Left ventricle myocardium inferior (tissue), 1 donor: ENCODE measurements around the gene JAM3. TPM values are rescaled to one million over a fixed set of nuclear protein-coding genes. Genes with fewer than 3 reads are reported as not detected.

Experiments used
- DNase-seq: peaks from one replicate; pipeline ENCODE4 v3.0.0-alpha.2; 2020
- H3K27ac ChIP-seq: fragments of 200-600 bp; replicated peaks from 2 replicates; pipeline ENCODE4 v1.8.0; 2021
- H3K27me3 ChIP-seq: fragments of 200-600 bp; 2 replicates; pipeline ENCODE4 v1.8.0; 2021; ENCODE audit warnings: low read depth
- H3K36me3 ChIP-seq: fragments of 200-600 bp; 2 replicates; pipeline ENCODE4 v1.8.0; 2021
- H3K4me1 ChIP-seq: fragments of 200-600 bp; 2 replicates; pipeline ENCODE4 v1.8.0; 2021
- H3K4me3 ChIP-seq: fragments of 200-600 bp; 2 replicates; pipeline ENCODE4 v1.8.0; 2021; ENCODE audit warnings: mild to moderate bottlenecking, moderate library complexity
- H3K9me3 ChIP-seq: fragments of 200-600 bp; replicated peaks from 2 replicates; pipeline ENCODE4 v1.8.0; 2021
- intact Hi-C: fragments of 100-400 bp; cut with micrococcal nuclease; formaldehyde crosslinking; loops from one replicate; pipeline ENCODE4 v1.11.0; 2022
- total RNA-seq: library from RNA; stranded (reverse); fragmentation: NEBNext Ultra II Directional; extraction: Animal tissue kit (Norgen Biotek cat#: 25700); gene quantifications from one replicate; pipeline ENCODE4 v1.2.1, GENCODE V29; 2021
- TF ChIP-seq, protein P1 (sequence below): fragments of 200-600 bp; IDR thresholded peaks from 2 replicates; pipeline ENCODE4 v1.8.0; 2021; ENCODE audit warnings: antibody characterized with exemption, mild to moderate bottlenecking, borderline replicate concordance
- donor health status: DM: no; HTN: yes; CAD: no; lungs with severe emphysema.

Gene JAM3
- total RNA-seq, 1 donor from 2014 or later = 36.2 TPM

DNA sequence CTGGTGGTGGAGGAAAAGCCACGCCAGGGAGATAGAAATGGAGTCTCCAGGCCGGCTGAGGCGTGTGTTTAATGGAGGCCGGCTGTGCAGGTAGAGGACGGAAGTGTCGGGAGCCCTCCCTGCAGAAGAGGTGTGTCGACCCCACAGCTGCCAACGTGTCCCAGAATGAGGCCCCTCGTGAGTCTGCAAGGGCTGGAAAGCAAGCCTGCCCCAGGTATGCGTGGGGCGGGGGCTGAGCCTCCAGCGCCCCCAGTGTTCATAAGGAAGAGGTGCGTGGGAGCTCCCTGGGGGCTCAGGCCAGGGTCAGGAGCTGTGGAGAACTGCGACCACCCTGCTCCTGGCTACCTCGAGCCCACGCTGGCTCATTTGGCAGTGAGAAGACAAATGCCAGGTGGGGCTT lies 38.0 kb upstream of the JAM3 start:
- Histone ChIP-seq H3K27ac (no peak overlapping the region), H3K36me3 (no peaks in the 10 kb centered on the region), H3K4me3 (no peak overlapping the region), H3K9me3 (no peaks in the 10 kb centered on the region), H3K27me3 (no peaks in the 10 kb centered on the region), H3K4me1 (peaks cover 42% of the 10 kb centered on the region)
- DNase-seq = no peak
- intact Hi-C loops = no loop called here
- TF ChIP-seq, protein P1, sequence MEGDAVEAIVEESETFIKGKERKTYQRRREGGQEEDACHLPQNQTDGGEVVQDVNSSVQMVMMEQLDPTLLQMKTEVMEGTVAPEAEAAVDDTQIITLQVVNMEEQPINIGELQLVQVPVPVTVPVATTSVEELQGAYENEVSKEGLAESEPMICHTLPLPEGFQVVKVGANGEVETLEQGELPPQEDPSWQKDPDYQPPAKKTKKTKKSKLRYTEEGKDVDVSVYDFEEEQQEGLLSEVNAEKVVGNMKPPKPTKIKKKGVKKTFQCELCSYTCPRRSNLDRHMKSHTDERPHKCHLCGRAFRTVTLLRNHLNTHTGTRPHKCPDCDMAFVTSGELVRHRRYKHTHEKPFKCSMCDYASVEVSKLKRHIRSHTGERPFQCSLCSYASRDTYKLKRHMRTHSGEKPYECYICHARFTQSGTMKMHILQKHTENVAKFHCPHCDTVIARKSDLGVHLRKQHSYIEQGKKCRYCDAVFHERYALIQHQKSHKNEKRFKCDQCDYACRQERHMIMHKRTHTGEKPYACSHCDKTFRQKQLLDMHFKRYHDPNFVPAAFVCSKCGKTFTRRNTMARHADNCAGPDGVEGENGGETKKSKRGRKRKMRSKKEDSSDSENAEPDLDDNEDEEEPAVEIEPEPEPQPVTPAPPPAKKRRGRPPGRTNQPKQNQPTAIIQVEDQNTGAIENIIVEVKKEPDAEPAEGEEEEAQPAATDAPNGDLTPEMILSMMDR = peak; percentile 23

DNA sequence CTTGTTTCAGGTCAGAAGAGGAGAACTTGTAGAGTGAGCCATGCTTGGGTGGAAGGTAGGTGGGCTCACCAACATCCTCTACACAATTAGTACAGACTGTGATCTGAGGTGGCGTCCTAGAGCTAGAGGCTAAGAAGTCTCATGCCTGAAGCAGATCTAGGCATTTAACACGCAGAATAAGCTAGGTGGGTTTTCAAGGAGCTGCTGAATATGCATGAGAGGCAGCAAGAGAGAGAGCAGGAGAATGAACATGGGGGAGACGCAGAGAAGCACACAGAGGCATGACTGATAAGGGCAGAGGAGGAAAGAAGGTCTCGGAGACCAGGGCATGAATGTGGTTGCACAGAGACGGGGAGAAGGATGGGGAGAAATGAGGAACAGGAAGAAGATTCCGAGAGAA lies 36.8 kb upstream of the JAM3 start:
- intact Hi-C loops = no loop called here
- TF ChIP-seq, protein P1 = no peak
- no peaks in the 10 kb centered on the region for H3K27me3 ChIP-seq
- peaks cover 46% of the 10 kb centered on the region for H3K4me1 ChIP-seq
- peak overlapping the region; percentile 92 for H3K27ac ChIP-seq
- H3K9me3 ChIP-seq = no peaks in the 10 kb centered on the region
- no peak for DNase-seq
- H3K36me3 ChIP-seq = no peaks in the 10 kb centered on the region
- no peak overlapping the region for H3K4me3 ChIP-seq

DNA sequence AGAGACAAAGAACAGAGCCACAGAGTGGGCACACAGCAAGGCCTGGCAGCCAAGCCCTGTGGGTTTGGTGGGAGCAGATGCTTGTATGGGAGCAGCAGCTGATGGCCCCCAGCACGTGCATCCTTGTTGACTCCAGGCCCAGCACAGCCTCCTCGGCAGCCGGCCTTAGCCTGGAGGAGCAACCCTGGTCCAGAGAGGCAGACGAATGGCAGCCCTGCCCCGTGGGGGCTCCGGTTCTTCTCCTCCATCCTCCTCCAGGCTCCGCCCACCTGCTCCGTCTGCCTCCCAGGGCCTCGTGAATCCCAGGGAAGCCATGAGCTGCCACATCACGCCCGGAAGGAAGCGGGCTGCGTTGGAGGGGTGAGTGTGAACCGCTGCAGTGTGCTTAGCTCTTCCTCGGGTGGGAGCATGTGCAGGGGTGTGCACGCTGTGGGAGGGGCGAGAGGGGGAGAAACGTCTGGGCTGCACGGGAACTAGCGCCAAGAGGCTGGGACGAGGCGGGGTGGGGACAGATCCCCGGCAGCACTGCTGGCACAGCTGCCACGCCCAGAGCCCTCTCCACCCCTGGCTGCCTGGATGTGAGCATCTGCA lies 36.3 kb upstream of the JAM3 start:
- DNase-seq = no peak
- Histone ChIP-seq H3K27ac (peak overlapping the region; percentile 92), H3K27me3 (no peaks in the 10 kb centered on the region), H3K4me1 (peaks cover 52% of the 10 kb centered on the region), H3K4me3 (peak overlapping the region; percentile 50), H3K9me3 (no peaks in the 10 kb centered on the region), H3K36me3 (no peaks in the 10 kb centered on the region)
- TF ChIP-seq, protein P1 = no peak
- intact Hi-C loops = no loop called here

DNA sequence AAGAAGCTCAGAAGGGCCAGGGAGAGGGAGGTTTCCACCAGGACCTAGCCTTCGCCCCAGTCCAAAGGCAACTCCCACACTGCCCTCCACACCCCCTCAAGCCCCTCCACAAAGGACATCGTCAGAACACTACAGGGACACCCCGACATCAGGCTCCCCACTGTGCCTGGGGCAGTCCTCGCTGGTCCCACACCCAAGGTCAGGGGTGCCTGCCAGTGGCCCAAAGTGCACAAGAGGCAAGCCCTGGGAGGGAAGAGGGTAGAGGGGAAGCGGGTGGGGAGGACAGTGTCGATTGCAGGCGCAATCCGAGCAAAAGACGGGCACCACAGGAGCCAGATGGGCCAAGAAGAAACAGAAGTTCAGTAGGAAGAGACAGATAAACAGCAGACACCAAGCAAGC lies 35.6 kb upstream of the JAM3 start:
- TF ChIP-seq, protein P1 = no peak
- DNase-seq = no peak
- H3K4me3 ChIP-seq = peak overlapping the region; percentile 50
- H3K27me3 ChIP-seq = no peaks in the 10 kb centered on the region
- intact Hi-C loops = no loop called here
- H3K9me3 ChIP-seq = no peaks in the 10 kb centered on the region
- H3K36me3 ChIP-seq = no peaks in the 10 kb centered on the region
- peaks cover 59% of the 10 kb centered on the region for H3K4me1 ChIP-seq
- H3K27ac ChIP-seq = peak overlapping the region; percentile 92

DNA sequence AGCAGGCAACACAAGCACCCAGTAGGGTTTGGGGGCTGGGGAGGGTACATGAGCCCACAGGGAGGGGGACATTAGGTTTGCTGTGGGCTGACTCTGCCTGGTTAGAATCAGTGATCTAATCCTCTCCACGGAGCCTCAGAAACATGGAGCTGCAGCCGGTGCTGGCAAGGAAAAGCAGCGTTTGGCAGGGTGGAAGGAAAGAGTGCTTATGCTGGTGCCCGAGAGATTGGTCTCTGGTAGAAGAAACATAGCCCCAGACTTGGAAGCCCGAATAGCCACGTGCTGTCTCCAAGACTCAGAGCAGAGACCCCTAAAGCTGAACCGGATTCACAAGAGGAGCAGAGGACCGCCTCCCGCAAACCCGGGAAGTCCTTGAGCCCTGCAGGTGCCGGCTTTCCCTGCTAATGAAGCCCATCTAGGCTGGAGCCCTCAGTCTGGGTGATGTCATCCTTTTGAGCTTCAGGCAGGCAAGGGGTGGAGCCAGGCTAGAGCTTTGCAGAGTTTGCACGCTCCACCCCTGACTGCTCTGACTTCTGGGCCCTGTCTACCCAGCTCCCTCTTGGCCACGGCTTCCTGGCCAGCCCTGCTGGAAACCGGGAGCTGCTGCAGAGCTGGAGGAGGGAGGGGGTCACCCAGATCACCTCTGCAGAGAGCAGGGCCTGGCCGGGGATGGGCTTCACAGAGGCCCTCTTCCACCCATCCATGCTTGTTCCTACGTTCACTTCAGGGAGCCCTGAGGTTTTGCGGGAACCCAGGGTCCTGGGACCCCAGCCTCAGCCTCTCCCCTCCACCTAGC lies 35.0 kb upstream of the JAM3 start:
- intact Hi-C loops = no loop called here
- Histone ChIP-seq H3K4me1 (peaks cover 65% of the 10 kb centered on the region), H3K9me3 (no peaks in the 10 kb centered on the region), H3K27ac (peak overlapping the region; percentile 92), H3K36me3 (no peaks in the 10 kb centered on the region), H3K4me3 (peak overlapping the region; percentile 50), H3K27me3 (no peaks in the 10 kb centered on the region)
- TF ChIP-seq, protein P1 = peak; percentile 27
- DNase-seq = peak; percentile 87
